Hepatocyte (in vitro differentiated cells): ENCODE data around the gene MEF2A. TPM values are rescaled to one million over a fixed set of nuclear protein-coding genes. Genes with fewer than 3 reads are reported as not detected.

Experiments used
- DNase-seq: peaks from one replicate; pipeline ENCODE4 v3.0.0-alpha.2; 2016; ENCODE audit warnings: low spot score
- H2AFZ ChIP-seq: fragments of 200-600 bp; sonication (generic); 2 replicates; pipeline ENCODE4 v1.6.0; 2016; ENCODE audit warnings: antibody characterized with exemption, mild to moderate bottlenecking
- H3K27ac ChIP-seq: fragments of 200-600 bp; sonication (generic); 2 replicates; pipeline ENCODE4 v1.5.1; 2016; ENCODE audit warnings: mild to moderate bottlenecking
- H3K27me3 ChIP-seq: fragments of 200-600 bp; sonication (generic); 2 replicates; pipeline ENCODE4 v1.6.1; 2016
- H3K36me3 ChIP-seq: fragments of 200-600 bp; sonication (generic); replicated peaks from 2 replicates; pipeline ENCODE4 v1.5.1; 2016; ENCODE audit warnings: low read depth; ENCODE audit not compliant: insufficient read depth
- H3K4me1 ChIP-seq: fragments of 200-600 bp; sonication (generic); 2 replicates; pipeline ENCODE4 v1.5.1; 2016; ENCODE audit warnings: mild to moderate bottlenecking, moderate library complexity; ENCODE audit not compliant: insufficient read depth
- H3K4me2 ChIP-seq: fragments of 200-600 bp; sonication (generic); 2 replicates; pipeline ENCODE4 v1.6.0; 2016
- H3K4me3 ChIP-seq: fragments of 200-600 bp; sonication (generic); 2 replicates; pipeline ENCODE4 v1.5.1; 2016; ENCODE audit warnings: mild to moderate bottlenecking
- H3K79me2 ChIP-seq: fragments of 200-600 bp; sonication (generic); 2 replicates; pipeline ENCODE4 v1.6.0; 2017; ENCODE audit warnings: mild to moderate bottlenecking
- H3K9me2 ChIP-seq: fragments of 200-600 bp; sonication (generic); replicated peaks from 2 replicates; pipeline ENCODE4 v1.6.0; 2017; ENCODE audit warnings: mild to moderate bottlenecking; ENCODE audit not compliant: insufficient read depth
- H3K9me3 ChIP-seq: fragments of 200-600 bp; sonication (generic); 2 replicates; pipeline ENCODE4 v1.5.1; 2016; ENCODE audit warnings: low read depth, mild to moderate bottlenecking
- H4K20me1 ChIP-seq: fragments of 200-600 bp; sonication (generic); 2 replicates; pipeline ENCODE4 v1.6.0; 2016; ENCODE audit warnings: mild to moderate bottlenecking; ENCODE audit not compliant: insufficient read depth, poor library complexity, severe bottlenecking
- EZH2 ChIP-seq: fragments of 200-600 bp; sonication (generic); IDR thresholded peaks from 2 replicates; pipeline ENCODE4 v1.6.1; 2016; ENCODE audit warnings: antibody characterized with exemption, mild to moderate bottlenecking, borderline replicate concordance
- EZH2phosphoT487 ChIP-seq: fragments of 200-600 bp; sonication (generic); IDR thresholded peaks from one replicate; pipeline ENCODE4 v1.6.1; 2018; ENCODE audit warnings: antibody characterized with exemption, mild to moderate bottlenecking, low read depth, moderate library complexity; ENCODE audit not compliant: unreplicated experiment, severe bottlenecking
- WGBS: methylation state at CpG from one replicate; pipeline ENCODE4 v1.1.6; 2016; ENCODE audit warnings: low lambda C conversion rate; ENCODE audit errors: missing lambda C conversion rate; 5-methylcytosine and 5-hydroxymethylcytosine counted together
- polyA plus RNA-seq: library from polyadenylated mRNA; unstranded; fragments of >200 nt; fragmentation: Nextera tagmentation; extraction: Ambion mirVana; gene quantifications from 2 replicates; pipeline ENCODE4 v1.2.1, GENCODE V29; 2016
- total RNA-seq: library from RNA; depleted of rRNA; stranded (reverse); fragments of >200 nt; gene quantifications from 2 replicates; pipeline ENCODE4 v1.2.3, GENCODE V29; 2014
- TF ChIP-seq, protein P1 (sequence below): fragments of 200-600 bp; sonication (generic); IDR thresholded peaks from 2 replicates; pipeline ENCODE4 v1.5.1; 2016; ENCODE audit warnings: antibody characterized with exemption, mild to moderate bottlenecking; ENCODE audit not compliant: poor library complexity

Gene MEF2A
- total and polyA plus RNA-seq, 2 experiments from 2014 or later = 20.4 to 56.7 TPM

GRCh38 chr15:99526176-99526575, 39.6 kb upstream of the MEF2A start:
- H3K4me1 ChIP-seq = no peaks in the 10 kb centered on the region
- no peak overlapping the region for H2AFZ ChIP-seq
- DNase-seq = no peak
- H3K4me2 ChIP-seq = no peak overlapping the region
- H3K9me2 ChIP-seq = no peaks in the 10 kb centered on the region
- no peak for TF ChIP-seq EZH2
- TF ChIP-seq, protein P1, sequence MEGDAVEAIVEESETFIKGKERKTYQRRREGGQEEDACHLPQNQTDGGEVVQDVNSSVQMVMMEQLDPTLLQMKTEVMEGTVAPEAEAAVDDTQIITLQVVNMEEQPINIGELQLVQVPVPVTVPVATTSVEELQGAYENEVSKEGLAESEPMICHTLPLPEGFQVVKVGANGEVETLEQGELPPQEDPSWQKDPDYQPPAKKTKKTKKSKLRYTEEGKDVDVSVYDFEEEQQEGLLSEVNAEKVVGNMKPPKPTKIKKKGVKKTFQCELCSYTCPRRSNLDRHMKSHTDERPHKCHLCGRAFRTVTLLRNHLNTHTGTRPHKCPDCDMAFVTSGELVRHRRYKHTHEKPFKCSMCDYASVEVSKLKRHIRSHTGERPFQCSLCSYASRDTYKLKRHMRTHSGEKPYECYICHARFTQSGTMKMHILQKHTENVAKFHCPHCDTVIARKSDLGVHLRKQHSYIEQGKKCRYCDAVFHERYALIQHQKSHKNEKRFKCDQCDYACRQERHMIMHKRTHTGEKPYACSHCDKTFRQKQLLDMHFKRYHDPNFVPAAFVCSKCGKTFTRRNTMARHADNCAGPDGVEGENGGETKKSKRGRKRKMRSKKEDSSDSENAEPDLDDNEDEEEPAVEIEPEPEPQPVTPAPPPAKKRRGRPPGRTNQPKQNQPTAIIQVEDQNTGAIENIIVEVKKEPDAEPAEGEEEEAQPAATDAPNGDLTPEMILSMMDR = no peak
- TF ChIP-seq EZH2phosphoT487 = no peak
- H3K27me3 ChIP-seq = no peaks in the 10 kb centered on the region
- WGBS = 84% methylated on average over 4 of the region's 4 CpGs
- H3K9me3 ChIP-seq = no peaks in the 10 kb centered on the region
- no peak overlapping the region for H3K27ac ChIP-seq
- no peaks in the 10 kb centered on the region for H3K36me3 ChIP-seq
- H4K20me1 ChIP-seq = no peaks in the 10 kb centered on the region
- H3K79me2 ChIP-seq = no peaks in the 10 kb centered on the region
- H3K4me3 ChIP-seq = no peak overlapping the region

- Histone ChIP-seq H2AFZ (no peak overlapping the region), H3K36me3 (no peaks in the 10 kb centered on the region), H3K27ac (no peak overlapping the region), H3K4me3 (no peak overlapping the region), H3K27me3 (no peaks in the 10 kb centered on the region), H3K79me2 (no peaks in the 10 kb centered on the region), H3K9me3 (no peaks in the 10 kb centered on the region), H4K20me1 (no peaks in the 10 kb centered on the region), H3K9me2 (no peaks in the 10 kb centered on the region), H3K4me1 (no peaks in the 10 kb centered on the region), H3K4me2 (no peak overlapping the region)
- TF ChIP-seq, protein P1 = no peak
- TF ChIP-seq EZH2phosphoT487 (no peak), EZH2 (no peak)
- WGBS = 94% methylated on average over 3 of the region's 3 CpGs
- DNase-seq = no peak
These were observed 39.1 kb upstream of the MEF2A start for GRCh38 chr15:99526671-99527070.

- no peak overlapping the region for H3K27ac ChIP-seq
- H3K4me3 ChIP-seq = no peak overlapping the region
- no peak for DNase-seq
- no peaks in the 10 kb centered on the region for H3K9me2 ChIP-seq
- H3K9me3 ChIP-seq = no peaks in the 10 kb centered on the region
- no peaks in the 10 kb centered on the region for H3K36me3 ChIP-seq
- WGBS = 86% methylated on average over 4 of the region's 4 CpGs
- TF ChIP-seq EZH2 = no peak
- no peak for TF ChIP-seq EZH2phosphoT487
- TF ChIP-seq, protein P1 = no peak
- no peaks in the 10 kb centered on the region for H3K27me3 ChIP-seq
- H3K4me2 ChIP-seq = no peak overlapping the region
- H3K79me2 ChIP-seq = no peaks in the 10 kb centered on the region
- no peak overlapping the region for H2AFZ ChIP-seq
- no peaks in the 10 kb centered on the region for H4K20me1 ChIP-seq
- no peaks in the 10 kb centered on the region for H3K4me1 ChIP-seq
These were observed 29.3 kb upstream of the MEF2A start for GRCh38 chr15:99536422-99537040.

- no peak overlapping the region for H2AFZ ChIP-seq
- H3K4me1 ChIP-seq = no peaks in the 10 kb centered on the region
- H3K4me2 ChIP-seq = no peak overlapping the region
- no peaks in the 10 kb centered on the region for H3K9me2 ChIP-seq
- H3K79me2 ChIP-seq = no peaks in the 10 kb centered on the region
- no peak for DNase-seq
- H3K27me3 ChIP-seq = no peaks in the 10 kb centered on the region
- no peaks in the 10 kb centered on the region for H4K20me1 ChIP-seq
- H3K4me3 ChIP-seq = no peak overlapping the region
- H3K9me3 ChIP-seq = no peaks in the 10 kb centered on the region
- no peaks in the 10 kb centered on the region for H3K36me3 ChIP-seq
- WGBS = 83% methylated on average over 4 of the region's 4 CpGs
- H3K27ac ChIP-seq = no peak overlapping the region
- TF ChIP-seq EZH2 (no peak), EZH2phosphoT487 (no peak)
- TF ChIP-seq, protein P1 = no peak
These were observed 28.4 kb upstream of the MEF2A start for GRCh38 chr15:99537344-99537743.
